Activated CD8-positive, alpha-beta T cell treated with anti-CD3 and anti-CD28 coated beads for 36 hours (primary cell): ENCODE data around the gene MGRN1. TPM values are rescaled to one million over a fixed set of nuclear protein-coding genes. Genes with fewer than 3 reads are reported as not detected.

Experiments
- ATAC-seq: fragments of 200-7000 bp; cut with Tn5 transposase; one replicate; pipeline ENCODE4 v1.10.0; 2021; ENCODE audit warnings: mild to moderate bottlenecking, moderate library complexity
- CTCF ChIA-PET: fragments of 350-600 bp; sonication (Branson Sonifier 250); formaldehyde crosslinking; loops from one replicate; lab custom pipeline; 2021; ENCODE audit warnings: antibody characterized with exemption; lab: Charles Lee
- POLR2A ChIA-PET: fragments of 350-600 bp; sonication (Branson Sonifier 250); formaldehyde crosslinking; loops from one replicate; lab custom pipeline; 2021; ENCODE audit warnings: antibody characterized with exemption; lab: Charles Lee
- DNase-seq: peaks from one replicate; pipeline ENCODE4 v3.0.0-alpha.2; 2020
- H3K27ac Mint-ChIP-seq: one replicate; pipeline ENCODE4 v1.8.0; 2021; ENCODE audit warnings: mild to moderate bottlenecking, mixed read lengths
- H3K27me3 Mint-ChIP-seq: one replicate; pipeline ENCODE4 v1.8.0; 2021; ENCODE audit warnings: mixed read lengths
- H3K36me3 Mint-ChIP-seq: one replicate; pipeline ENCODE4 v1.8.0; 2021; ENCODE audit warnings: low read depth, mixed read lengths
- H3K4me1 Mint-ChIP-seq: one replicate; pipeline ENCODE4 v1.8.0; 2021; ENCODE audit warnings: low read depth, mixed read lengths
- H3K4me3 Mint-ChIP-seq: one replicate; pipeline ENCODE4 v1.8.0; 2021; ENCODE audit warnings: mild to moderate bottlenecking, moderate library complexity, mixed read lengths
- H3K9me3 Mint-ChIP-seq: one replicate; pipeline ENCODE4 v1.8.0; 2021; ENCODE audit warnings: mixed read lengths
- intact Hi-C: fragments of 100-400 bp; cut with micrococcal nuclease; formaldehyde crosslinking; loops from one replicate; pipeline ENCODE4 v1.10.0; 2022
- total RNA-seq, 2 experiments: library from RNA; stranded (reverse); gene quantifications; one replicate each; pipeline ENCODE4 v1.2.3, GENCODE V29; 2021
- TF ChIP-seq, protein P1 (sequence below): fragments of 200-600 bp; IDR thresholded peaks from one replicate; pipeline ENCODE4 v1.8.0; 2022; ENCODE audit warnings: antibody characterized with exemption, mild to moderate bottlenecking

The MGRN1 gene
- total RNA-seq, 2 experiments from 2014 or later, result 67.6 to 70.8 TPM

- H3K9me3 Mint-ChIP-seq, result no peaks in the 10 kb centered on the region
- ATAC-seq (no peak), DNase-seq (no peak)
- ChIA-PET POLR2A (no interaction called here), CTCF (interaction anchor here (1.6 kb wide), 1 partner anchor 7 kb away, joined by 6 read pairs; no protein-coding TSS in a partner anchor)
- TF ChIP-seq, protein P1, sequence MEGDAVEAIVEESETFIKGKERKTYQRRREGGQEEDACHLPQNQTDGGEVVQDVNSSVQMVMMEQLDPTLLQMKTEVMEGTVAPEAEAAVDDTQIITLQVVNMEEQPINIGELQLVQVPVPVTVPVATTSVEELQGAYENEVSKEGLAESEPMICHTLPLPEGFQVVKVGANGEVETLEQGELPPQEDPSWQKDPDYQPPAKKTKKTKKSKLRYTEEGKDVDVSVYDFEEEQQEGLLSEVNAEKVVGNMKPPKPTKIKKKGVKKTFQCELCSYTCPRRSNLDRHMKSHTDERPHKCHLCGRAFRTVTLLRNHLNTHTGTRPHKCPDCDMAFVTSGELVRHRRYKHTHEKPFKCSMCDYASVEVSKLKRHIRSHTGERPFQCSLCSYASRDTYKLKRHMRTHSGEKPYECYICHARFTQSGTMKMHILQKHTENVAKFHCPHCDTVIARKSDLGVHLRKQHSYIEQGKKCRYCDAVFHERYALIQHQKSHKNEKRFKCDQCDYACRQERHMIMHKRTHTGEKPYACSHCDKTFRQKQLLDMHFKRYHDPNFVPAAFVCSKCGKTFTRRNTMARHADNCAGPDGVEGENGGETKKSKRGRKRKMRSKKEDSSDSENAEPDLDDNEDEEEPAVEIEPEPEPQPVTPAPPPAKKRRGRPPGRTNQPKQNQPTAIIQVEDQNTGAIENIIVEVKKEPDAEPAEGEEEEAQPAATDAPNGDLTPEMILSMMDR, result no peak
- intact Hi-C loops, result no loop called here
- no peaks in the 10 kb centered on the region for H3K36me3 Mint-ChIP-seq
- H3K4me3 Mint-ChIP-seq, result no peak overlapping the region
- H3K4me1 Mint-ChIP-seq, result peaks cover 10% of the 10 kb centered on the region
- H3K27ac Mint-ChIP-seq, result no peak overlapping the region
- H3K27me3 Mint-ChIP-seq, result no peaks in the 10 kb centered on the region
Measured at GRCh38 chr16:4689864-4690704, 65.5 kb downstream of the MGRN1 start.

GRCh38 chr16:4690946-4691665, 66.5 kb downstream of the MGRN1 start:
- ChIA-PET POLR2A (interaction anchor here (0.7 to 2.0 kb wide), 5 partner anchors 9 to 31 kb away, joined by 3 to 4 read pairs (median 3); no protein-coding TSS in a partner anchor), CTCF (interaction anchor here (1.6 kb wide), 1 partner anchor 8 kb away, joined by 6 read pairs; no protein-coding TSS in a partner anchor)
- TF ChIP-seq, protein P1, result no peak
- DNase-seq (no peak), ATAC-seq (no peak)
- Mint-ChIP-seq H3K4me3 (no peak overlapping the region), H3K36me3 (no peaks in the 10 kb centered on the region), H3K9me3 (no peaks in the 10 kb centered on the region), H3K27me3 (no peaks in the 10 kb centered on the region), H3K27ac (no peak overlapping the region), H3K4me1 (peaks cover 16% of the 10 kb centered on the region)
- intact Hi-C loops, result no loop called here

DNA sequence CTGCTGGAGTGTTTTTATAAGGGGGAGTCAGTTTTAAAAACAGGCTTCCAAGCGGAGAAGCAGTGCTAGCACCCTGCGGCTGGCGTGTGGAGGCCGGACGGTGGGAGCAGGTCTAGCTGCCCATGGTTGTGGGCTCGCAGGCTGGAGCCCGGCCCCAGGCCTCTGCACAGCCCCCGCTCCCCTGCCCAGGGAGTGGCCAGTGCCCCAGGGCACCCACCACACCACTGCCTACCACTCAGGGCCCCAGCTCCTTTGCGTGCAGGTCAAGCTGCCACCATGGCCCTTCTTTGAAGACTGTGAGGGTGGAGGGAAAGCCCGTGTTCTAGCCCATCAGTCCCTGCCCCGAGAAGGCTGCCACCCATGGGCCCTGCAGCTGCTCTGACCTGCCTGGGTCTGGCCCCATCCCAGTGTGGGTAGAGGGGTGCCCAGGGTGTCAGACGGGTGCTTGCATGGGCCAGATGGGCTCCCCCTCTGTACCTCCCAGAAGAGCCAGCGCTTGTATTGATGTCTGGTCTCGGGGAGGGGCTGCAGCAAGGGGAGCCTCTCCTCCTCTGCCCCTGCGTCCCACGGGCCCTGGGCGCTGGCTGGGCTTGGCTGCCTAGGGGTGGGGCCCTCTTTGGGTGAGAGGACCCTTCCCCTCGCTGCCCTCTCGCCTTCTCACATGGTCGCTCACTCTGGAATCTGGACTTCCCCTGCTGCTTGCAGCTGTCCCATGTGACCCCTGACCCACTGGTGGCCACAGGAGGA, 67.2 kb downstream of the MGRN1 start:
- ChIA-PET POLR2A (interaction anchor here (0.6 to 2.0 kb wide), 10 partner anchors 8 to 76 kb away, joined by 3 to 4 read pairs (median 4); partner anchors contain the start of gene UBALD1), CTCF (interaction anchor here (1.4 to 1.6 kb wide), 2 partner anchors 9 kb away, joined by 6 read pairs; no protein-coding TSS in a partner anchor)
- Mint-ChIP-seq H3K9me3 (no peaks in the 10 kb centered on the region), H3K4me3 (peak overlapping the region; percentile 79), H3K27me3 (no peaks in the 10 kb centered on the region), H3K4me1 (peaks cover 16% of the 10 kb centered on the region), H3K27ac (peak overlapping the region; percentile 70), H3K36me3 (no peaks in the 10 kb centered on the region)
- no peak for ATAC-seq
- no peak for DNase-seq
- intact Hi-C loops, result no loop called here
- TF ChIP-seq, protein P1, result no peak

DNA sequence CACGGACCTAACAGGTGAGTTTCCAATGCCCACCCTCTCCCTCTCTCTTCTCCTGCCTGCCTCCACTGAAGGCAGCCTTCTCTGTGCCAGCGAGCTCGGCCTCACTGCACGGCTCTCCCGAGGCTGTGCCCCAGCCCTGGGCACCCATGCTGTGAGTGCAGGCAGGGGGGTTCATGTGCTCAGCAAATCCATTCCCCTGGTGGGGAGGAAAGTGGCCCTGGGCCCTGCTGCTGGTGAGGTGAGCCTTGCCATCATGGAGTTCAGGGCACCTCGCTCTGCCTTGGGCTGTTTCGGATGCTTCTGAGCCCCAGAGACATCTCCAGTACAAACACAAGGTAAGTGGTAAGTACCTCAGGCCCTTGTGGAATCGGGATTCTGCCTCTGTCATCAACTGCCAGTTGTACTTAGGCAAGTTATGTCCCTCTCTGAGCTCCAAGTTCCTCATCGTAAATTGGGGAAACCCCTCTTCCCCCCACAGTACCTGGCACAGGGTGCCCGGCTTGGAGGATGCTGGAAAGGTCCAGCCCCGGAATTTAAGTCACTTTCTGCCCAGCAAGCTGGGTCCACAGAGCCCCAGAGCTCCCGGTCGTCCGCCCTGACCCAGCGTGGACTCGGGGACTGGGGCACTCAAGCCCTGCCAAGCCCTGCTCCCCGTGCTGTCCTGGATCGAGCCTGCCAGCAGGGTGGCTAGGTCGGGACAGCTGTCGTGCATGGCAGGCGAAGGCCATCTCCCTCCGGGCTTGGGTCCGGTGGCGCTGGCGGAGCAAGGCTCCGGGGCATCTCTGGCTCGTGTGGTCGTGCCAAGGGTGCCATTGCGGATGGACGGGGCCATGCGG, 68.1 kb downstream of the MGRN1 start:
- Mint-ChIP-seq H3K4me1 (peaks cover 16% of the 10 kb centered on the region), H3K27ac (peak overlapping the region; percentile 83)
- peak; percentile 19 for DNase-seq

More for the DNA sequence above, 68.1 kb downstream of the MGRN1 start:
- ATAC-seq, result peak; percentile 11
- no peaks in the 10 kb centered on the region for H3K36me3 Mint-ChIP-seq
- ChIA-PET POLR2A (interaction anchor here (0.6 to 2.0 kb wide), 12 partner anchors 8 to 80 kb away, joined by 3 to 8 read pairs (median 4); partner anchors contain the start of genes ANKS3, DNAAF8 and UBALD1), CTCF (interaction anchor here (1.0 to 1.4 kb wide), 2 partner anchors 10 to 76 kb away, joined by 3 to 6 read pairs; no protein-coding TSS in a partner anchor)
- intact Hi-C loops, result no loop called here
- peak overlapping the region; percentile 79 for H3K4me3 Mint-ChIP-seq
- TF ChIP-seq, protein P1, result no peak
- no peaks in the 10 kb centered on the region for H3K9me3 Mint-ChIP-seq
- no peaks in the 10 kb centered on the region for H3K27me3 Mint-ChIP-seq
